ENCODE results near the gene PIWIL1.

Gene PIWIL1

GRCh38 chr12:130337488-130338303 is at the start of gene PIWIL1:
TSS of gene PIWIL1 (plus strand) at chr12:130337887. CDS start at chr12:130342592, 4,705 bp downstream.
- Histone ChIP-seq H3K9ac (ENCODE audit: low read depth, low read length) (no peak within 1 kb of the TSS), H3K4me1 (ENCODE audit: control insufficient read depth, insufficient read depth, low read length) (peaks cover 4% of the 10 kb centered on the region), H3K36me3 (ENCODE audit: control insufficient read depth, insufficient read depth, low read length) (no peaks in the 10 kb centered on the region), H3K4me3 (ENCODE audit: low read depth, low read length) (no peak within 1 kb of the TSS), H3K27me3 (ENCODE audit: control insufficient read depth, insufficient read depth, low read length) (peaks cover 5% of the 10 kb centered on the region), H3K9me3 (ENCODE audit: control insufficient read depth, insufficient read depth, low read length) (no peaks in the 10 kb centered on the region)

GRCh38 chr12:130288206-130288605 is 49.5 kb upstream of the PIWIL1 start:
- H3K4me3 ChIP-seq (ENCODE audit: low read depth, low read length): no peak overlapping the region
- H3K9me3 ChIP-seq (ENCODE audit: control insufficient read depth, insufficient read depth, low read length): peaks cover 7% of the 10 kb centered on the region
- no peak overlapping the region for H3K9ac ChIP-seq (ENCODE audit: low read depth, low read length)
- H3K36me3 ChIP-seq (ENCODE audit: control insufficient read depth, insufficient read depth, low read length): no peaks in the 10 kb centered on the region
- no peaks in the 10 kb centered on the region for H3K27me3 ChIP-seq (ENCODE audit: control insufficient read depth, insufficient read depth, low read length)
- H3K4me1 ChIP-seq (ENCODE audit: control insufficient read depth, insufficient read depth, low read length): no peaks in the 10 kb centered on the region

- Histone ChIP-seq H3K27me3 (ENCODE audit: control insufficient read depth, insufficient read depth, low read length) (no peaks in the 10 kb centered on the region), H3K4me1 (ENCODE audit: control insufficient read depth, insufficient read depth, low read length) (no peaks in the 10 kb centered on the region)
Observed at GRCh38 chr12:130288691-130289090, 49.0 kb upstream of the PIWIL1 start.

GRCh38 chr12:130290114-130290513 is 47.6 kb upstream of the PIWIL1 start:
- no peak overlapping the region for H3K4me3 ChIP-seq (ENCODE audit: low read depth, low read length)
- no peaks in the 10 kb centered on the region for H3K4me1 ChIP-seq (ENCODE audit: control insufficient read depth, insufficient read depth, low read length)
- H3K9ac ChIP-seq (ENCODE audit: low read depth, low read length): no peak overlapping the region
- H3K27me3 ChIP-seq (ENCODE audit: control insufficient read depth, insufficient read depth, low read length): no peaks in the 10 kb centered on the region
- peaks cover 2% of the 10 kb centered on the region for H3K9me3 ChIP-seq (ENCODE audit: control insufficient read depth, insufficient read depth, low read length)
- no peaks in the 10 kb centered on the region for H3K36me3 ChIP-seq (ENCODE audit: control insufficient read depth, insufficient read depth, low read length)

More at GRCh38 chr12:130288691-130289090, 49.0 kb upstream of the PIWIL1 start:
- Histone ChIP-seq H3K36me3 (ENCODE audit: control insufficient read depth, insufficient read depth, low read length) (no peaks in the 10 kb centered on the region), H3K4me3 (ENCODE audit: low read depth, low read length) (no peak overlapping the region), H3K9ac (ENCODE audit: low read depth, low read length) (no peak overlapping the region), H3K9me3 (ENCODE audit: control insufficient read depth, insufficient read depth, low read length) (peaks cover 7% of the 10 kb centered on the region)

DNA sequence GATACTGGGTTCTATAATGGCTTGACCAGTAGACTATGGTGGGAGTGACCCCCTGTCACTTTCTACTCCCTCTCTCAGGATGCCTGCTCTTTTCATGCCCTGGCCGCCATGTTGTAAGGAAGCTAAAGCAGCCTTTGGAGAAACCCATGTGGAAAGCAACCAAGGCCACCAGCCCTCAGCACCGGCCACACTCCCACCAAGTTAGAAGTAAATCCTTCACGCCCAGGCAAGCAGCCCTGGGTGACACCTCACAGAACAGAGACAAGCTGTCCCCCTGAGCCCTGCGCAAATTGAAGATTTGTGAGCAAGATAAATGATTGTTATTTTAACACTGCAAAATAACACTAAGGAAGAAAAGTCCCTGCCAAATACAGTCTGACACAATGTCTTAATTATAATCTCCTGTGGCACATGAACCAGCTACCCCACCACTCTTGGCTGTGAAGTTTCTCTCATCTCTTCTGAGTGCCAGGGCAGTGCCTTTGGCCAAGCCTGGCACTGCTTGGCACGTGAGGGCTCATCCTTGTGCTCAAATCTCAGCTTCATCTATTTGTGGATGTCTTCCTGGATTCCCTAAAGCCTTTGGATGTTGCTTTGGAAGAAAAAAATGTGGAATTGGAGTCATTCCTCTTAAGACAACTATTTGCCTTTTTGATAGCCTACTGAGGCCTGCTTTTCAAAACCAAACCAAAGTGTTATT is 39.2 kb upstream of the PIWIL1 start:
- Histone ChIP-seq H3K4me3 (ENCODE audit: low read depth, low read length) (no peak overlapping the region), H3K27me3 (ENCODE audit: control insufficient read depth, insufficient read depth, low read length) (no peaks in the 10 kb centered on the region), H3K4me1 (ENCODE audit: control insufficient read depth, insufficient read depth, low read length) (no peaks in the 10 kb centered on the region), H3K9ac (ENCODE audit: low read depth, low read length) (no peak overlapping the region), H3K36me3 (ENCODE audit: control insufficient read depth, insufficient read depth, low read length) (no peaks in the 10 kb centered on the region), H3K9me3 (ENCODE audit: control insufficient read depth, insufficient read depth, low read length) (no peaks in the 10 kb centered on the region)

- Histone ChIP-seq H3K4me3 (ENCODE audit: low read depth, low read length) (no peak overlapping the region), H3K9ac (ENCODE audit: low read depth, low read length) (no peak overlapping the region), H3K9me3 (ENCODE audit: control insufficient read depth, insufficient read depth, low read length) (no peaks in the 10 kb centered on the region)
Observed at GRCh38 chr12:130299574-130299973, 38.1 kb upstream of the PIWIL1 start.

GRCh38 chr12:130300090-130300489 is 37.6 kb upstream of the PIWIL1 start:
- Histone ChIP-seq H3K9me3 (ENCODE audit: control insufficient read depth, insufficient read depth, low read length) (no peaks in the 10 kb centered on the region), H3K36me3 (ENCODE audit: control insufficient read depth, insufficient read depth, low read length) (no peaks in the 10 kb centered on the region), H3K9ac (ENCODE audit: low read depth, low read length) (no peak overlapping the region), H3K4me3 (ENCODE audit: low read depth, low read length) (no peak overlapping the region), H3K27me3 (ENCODE audit: control insufficient read depth, insufficient read depth, low read length) (no peaks in the 10 kb centered on the region), H3K4me1 (ENCODE audit: control insufficient read depth, insufficient read depth, low read length) (no peaks in the 10 kb centered on the region)

More at GRCh38 chr12:130299574-130299973, 38.1 kb upstream of the PIWIL1 start:
- Histone ChIP-seq H3K27me3 (ENCODE audit: control insufficient read depth, insufficient read depth, low read length) (no peaks in the 10 kb centered on the region), H3K36me3 (ENCODE audit: control insufficient read depth, insufficient read depth, low read length) (no peaks in the 10 kb centered on the region), H3K4me1 (ENCODE audit: control insufficient read depth, insufficient read depth, low read length) (no peaks in the 10 kb centered on the region)

DNA sequence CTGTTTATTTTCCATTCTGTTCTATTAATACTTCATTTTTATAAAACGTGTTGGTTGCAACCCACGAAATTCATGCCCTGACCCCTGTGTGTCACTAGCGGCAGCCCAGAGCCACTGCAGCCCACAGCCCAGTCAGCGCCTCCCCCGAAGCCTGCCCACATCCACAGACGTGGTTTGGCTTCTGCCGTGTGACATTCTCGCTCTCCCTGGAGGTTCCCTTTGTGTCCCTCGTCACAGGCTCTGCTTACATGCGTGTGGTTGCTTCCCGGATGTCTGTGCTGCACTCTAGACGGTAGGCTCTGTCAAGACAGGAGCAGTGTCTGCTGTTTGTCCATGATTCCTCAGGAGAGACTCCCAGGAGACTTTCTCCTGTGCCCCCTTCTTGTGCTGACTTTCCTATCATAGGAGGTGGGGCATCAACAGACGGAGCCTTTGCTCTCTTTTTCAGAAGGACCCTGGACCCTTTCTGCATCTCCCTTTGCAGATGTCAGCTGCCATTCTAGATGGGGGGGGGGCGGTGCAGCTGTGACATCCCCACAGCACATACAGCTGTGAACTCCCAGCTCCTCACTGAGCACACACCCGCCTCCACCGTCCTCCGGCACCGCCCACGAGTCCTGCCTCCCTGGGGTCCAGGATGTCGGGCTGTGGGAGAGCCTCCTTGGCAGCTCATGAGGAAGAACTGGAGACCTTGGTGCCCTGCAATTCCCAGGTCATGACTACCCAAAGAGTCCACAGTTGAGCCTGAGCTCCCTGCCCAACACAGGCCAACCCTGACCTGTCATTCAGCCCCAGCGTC is 36.8 kb upstream of the PIWIL1 start:
- no peak overlapping the region for H3K4me3 ChIP-seq (ENCODE audit: low read depth, low read length)
- H3K36me3 ChIP-seq (ENCODE audit: control insufficient read depth, insufficient read depth, low read length): no peaks in the 10 kb centered on the region
- no peak overlapping the region for H3K9ac ChIP-seq (ENCODE audit: low read depth, low read length)
- H3K9me3 ChIP-seq (ENCODE audit: control insufficient read depth, insufficient read depth, low read length): no peaks in the 10 kb centered on the region
- no peaks in the 10 kb centered on the region for H3K27me3 ChIP-seq (ENCODE audit: control insufficient read depth, insufficient read depth, low read length)
- H3K4me1 ChIP-seq (ENCODE audit: control insufficient read depth, insufficient read depth, low read length): no peaks in the 10 kb centered on the region

- H3K4me1 ChIP-seq (ENCODE audit: control insufficient read depth, insufficient read depth, low read length): no peaks in the 10 kb centered on the region
- H3K9me3 ChIP-seq (ENCODE audit: control insufficient read depth, insufficient read depth, low read length): no peaks in the 10 kb centered on the region
- no peak overlapping the region for H3K4me3 ChIP-seq (ENCODE audit: low read depth, low read length)
- H3K27me3 ChIP-seq (ENCODE audit: control insufficient read depth, insufficient read depth, low read length): no peaks in the 10 kb centered on the region
- no peaks in the 10 kb centered on the region for H3K36me3 ChIP-seq (ENCODE audit: control insufficient read depth, insufficient read depth, low read length)
- no peak overlapping the region for H3K9ac ChIP-seq (ENCODE audit: low read depth, low read length)
Observed at GRCh38 chr12:130301559-130301958, 36.1 kb upstream of the PIWIL1 start.

- no peaks in the 10 kb centered on the region for H3K27me3 ChIP-seq (ENCODE audit: control insufficient read depth, insufficient read depth, low read length)
- H3K9ac ChIP-seq (ENCODE audit: low read depth, low read length): no peak overlapping the region
- no peak overlapping the region for H3K4me3 ChIP-seq (ENCODE audit: low read depth, low read length)
- no peaks in the 10 kb centered on the region for H3K4me1 ChIP-seq (ENCODE audit: control insufficient read depth, insufficient read depth, low read length)
- H3K36me3 ChIP-seq (ENCODE audit: control insufficient read depth, insufficient read depth, low read length): no peaks in the 10 kb centered on the region
- no peaks in the 10 kb centered on the region for H3K9me3 ChIP-seq (ENCODE audit: control insufficient read depth, insufficient read depth, low read length)
Observed at GRCh38 chr12:130303781-130304180, 33.9 kb upstream of the PIWIL1 start.

- no peak overlapping the region for H3K4me3 ChIP-seq (ENCODE audit: low read depth, low read length)
- no peaks in the 10 kb centered on the region for H3K9me3 ChIP-seq (ENCODE audit: control insufficient read depth, insufficient read depth, low read length)
- H3K9ac ChIP-seq (ENCODE audit: low read depth, low read length): no peak overlapping the region
- no peaks in the 10 kb centered on the region for H3K4me1 ChIP-seq (ENCODE audit: control insufficient read depth, insufficient read depth, low read length)
- no peaks in the 10 kb centered on the region for H3K36me3 ChIP-seq (ENCODE audit: control insufficient read depth, insufficient read depth, low read length)
- H3K27me3 ChIP-seq (ENCODE audit: control insufficient read depth, insufficient read depth, low read length): no peaks in the 10 kb centered on the region
Observed at GRCh38 chr12:130307859-130308258, 29.8 kb upstream of the PIWIL1 start.
